IPS-11a (cell line): ENCODE data around the gene LSAMP.

Source experiments
- H3K4me3 ChIP-seq: one replicate; pipeline ENCODE4 v1.5.1; 2013; ENCODE audit warnings: low read depth, low read length, control low read depth

Gene LSAMP

GRCh38 chr3:115980709-115981108 lies 464.6 kb downstream of the LSAMP start:
- no peak overlapping the region for H3K4me3 ChIP-seq

DNA sequence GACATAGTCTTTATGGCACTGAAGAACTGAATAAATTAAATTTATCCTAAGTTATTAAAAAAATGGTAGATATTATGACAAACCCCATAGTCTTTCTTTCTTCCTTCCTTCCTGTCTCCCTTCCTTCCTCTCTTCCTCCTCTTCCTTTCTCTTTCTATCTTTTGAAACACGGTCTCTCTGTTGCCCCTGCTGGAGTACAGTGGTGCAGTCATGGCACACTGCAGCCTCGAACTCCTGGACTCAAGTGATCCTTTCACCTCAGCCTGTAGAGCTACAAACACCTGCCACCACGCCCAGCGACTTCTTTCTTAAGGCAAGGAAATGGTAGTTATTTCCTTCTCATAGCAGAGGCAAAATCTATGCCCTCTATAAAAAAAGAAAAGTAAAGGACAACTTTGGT lies 467.4 kb downstream of the LSAMP start:
- H3K4me3 ChIP-seq = no peak overlapping the region

GRCh38 chr3:115975796-115976195 lies 469.5 kb downstream of the LSAMP start:
- no peak overlapping the region for H3K4me3 ChIP-seq

- H3K4me3 ChIP-seq = no peak overlapping the region
Observed at GRCh38 chr3:115975353-115975752, 469.9 kb downstream of the LSAMP start.

DNA sequence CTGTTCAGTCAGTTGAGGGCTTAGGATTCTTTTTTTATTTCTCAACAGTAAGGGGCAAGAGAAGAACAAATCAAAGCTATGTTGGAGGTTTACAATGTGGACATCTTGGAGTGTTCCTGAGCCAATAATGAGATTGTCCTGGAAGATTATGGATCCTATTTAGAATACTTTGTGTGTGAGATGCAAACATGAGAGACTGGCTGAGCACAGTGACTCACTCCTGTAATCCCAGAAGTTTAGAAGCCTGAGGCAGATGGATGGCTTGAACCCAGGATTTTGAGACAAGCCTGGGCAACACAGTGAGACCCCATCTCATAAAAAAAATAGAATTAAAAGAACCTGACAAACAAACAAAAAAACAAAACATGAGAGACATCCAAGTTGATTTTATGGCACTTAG lies 470.3 kb downstream of the LSAMP start:
- H3K4me3 ChIP-seq = no peak overlapping the region

DNA sequence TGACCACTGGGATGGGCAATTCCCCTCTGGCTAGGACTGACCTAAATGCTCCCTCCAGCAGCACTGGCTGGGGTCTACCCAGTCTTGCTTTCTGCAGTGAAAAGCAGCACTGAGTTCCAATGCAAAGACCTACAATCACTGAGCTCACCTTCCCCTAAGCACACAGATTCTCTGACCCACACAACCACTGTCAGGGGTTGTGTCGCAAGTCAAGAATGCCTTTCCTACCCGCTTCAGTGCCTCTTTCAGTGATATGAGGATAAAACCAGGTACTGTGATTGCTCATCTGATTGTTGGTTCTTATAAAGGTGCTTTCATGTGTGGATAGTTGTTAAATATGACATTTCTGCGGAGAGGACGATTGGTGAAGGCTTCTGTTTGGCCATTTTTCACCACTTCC lies 476.4 kb downstream of the LSAMP start:
- H3K4me3 ChIP-seq = no peak overlapping the region

- no peak overlapping the region for H3K4me3 ChIP-seq
Observed at GRCh38 chr3:115961380-115961779, 483.9 kb downstream of the LSAMP start.

GRCh38 chr3:115960799-115961198 lies 484.5 kb downstream of the LSAMP start:
- H3K4me3 ChIP-seq = no peak overlapping the region

- no peak overlapping the region for H3K4me3 ChIP-seq
Observed at GRCh38 chr3:115958526-115958925, 486.8 kb downstream of the LSAMP start.

DNA sequence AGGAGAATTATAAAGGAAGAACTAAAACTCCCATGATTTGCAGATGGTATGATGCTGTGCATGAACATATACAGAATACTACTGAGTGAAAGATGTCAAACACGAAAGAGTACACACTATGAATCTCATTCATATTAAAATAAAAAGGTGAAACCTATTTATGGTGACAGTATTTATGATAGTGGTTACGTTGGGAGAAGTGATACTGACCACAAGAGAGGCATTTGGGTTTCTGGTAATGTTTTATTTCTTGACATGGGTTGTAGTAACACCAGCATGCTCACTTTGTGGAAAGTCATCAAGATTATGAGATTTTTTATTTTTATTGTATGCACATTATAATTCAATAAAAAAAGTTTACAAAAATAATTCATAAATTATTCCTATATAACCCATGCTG lies 498.0 kb downstream of the LSAMP start:
- no peak overlapping the region for H3K4me3 ChIP-seq

DNA sequence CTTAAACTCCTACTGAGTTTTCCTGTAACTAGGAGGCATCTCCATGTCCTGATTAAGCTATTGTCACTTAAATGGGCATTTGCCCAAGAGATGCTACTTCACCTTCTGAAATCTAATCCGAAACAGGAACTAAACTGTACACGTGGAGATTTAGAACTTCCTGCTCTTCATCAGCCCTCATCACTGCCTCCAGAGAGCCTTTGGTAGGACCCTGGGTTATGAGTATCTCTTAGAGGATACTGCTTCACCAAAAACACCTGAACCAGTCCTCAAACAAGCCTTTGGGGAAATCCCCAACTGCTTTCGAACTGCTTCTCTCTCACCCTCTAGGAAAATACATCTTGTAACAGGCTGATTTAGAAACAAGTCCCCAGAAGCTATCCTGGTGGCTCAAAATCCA lies 501.7 kb downstream of the LSAMP start:
- H3K4me3 ChIP-seq = no peak overlapping the region

DNA sequence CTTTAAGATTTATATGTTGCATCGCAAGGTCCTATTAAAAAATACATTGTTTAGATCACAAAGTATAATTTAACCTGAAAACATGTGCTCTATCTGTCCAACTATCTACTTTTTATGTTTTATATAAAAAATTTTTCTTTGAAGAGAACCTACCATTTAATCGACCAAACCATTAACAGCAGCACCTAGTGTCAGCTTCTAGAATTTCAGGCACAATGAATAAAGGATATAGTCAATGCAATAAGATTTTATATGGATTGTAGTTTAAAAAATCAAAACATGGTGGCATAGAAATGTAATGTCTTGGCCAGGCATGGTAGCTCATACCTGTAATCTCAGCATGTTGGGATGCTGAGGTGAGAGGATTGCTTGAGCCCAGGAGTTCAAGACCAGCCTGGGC lies 508.2 kb downstream of the LSAMP start:
- no peak overlapping the region for H3K4me3 ChIP-seq

DNA sequence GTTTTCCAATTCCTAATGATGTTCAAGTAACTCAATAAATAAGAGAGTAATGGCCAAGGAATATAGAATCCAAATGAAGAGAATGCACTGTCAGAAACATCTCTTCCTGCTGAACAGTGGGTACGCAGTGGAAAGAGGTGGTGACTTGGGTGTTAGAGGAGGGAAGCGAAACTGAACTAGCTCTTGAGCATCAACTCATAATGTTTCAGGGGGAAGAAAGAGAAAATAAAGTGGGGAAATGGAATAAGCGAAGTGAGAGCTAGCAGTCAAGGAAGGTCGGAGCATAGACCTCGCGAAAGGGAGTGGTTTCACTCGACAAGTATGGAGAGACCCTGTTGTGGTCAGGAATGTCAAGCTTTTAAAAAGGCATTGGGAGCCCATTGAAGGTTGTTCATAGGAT lies 512.5 kb downstream of the LSAMP start:
- H3K4me3 ChIP-seq = no peak overlapping the region

- H3K4me3 ChIP-seq = no peak overlapping the region
Observed at GRCh38 chr3:115931581-115931980, 513.7 kb downstream of the LSAMP start.

GRCh38 chr3:115930922-115931321 lies 514.4 kb downstream of the LSAMP start:
- no peak overlapping the region for H3K4me3 ChIP-seq

DNA sequence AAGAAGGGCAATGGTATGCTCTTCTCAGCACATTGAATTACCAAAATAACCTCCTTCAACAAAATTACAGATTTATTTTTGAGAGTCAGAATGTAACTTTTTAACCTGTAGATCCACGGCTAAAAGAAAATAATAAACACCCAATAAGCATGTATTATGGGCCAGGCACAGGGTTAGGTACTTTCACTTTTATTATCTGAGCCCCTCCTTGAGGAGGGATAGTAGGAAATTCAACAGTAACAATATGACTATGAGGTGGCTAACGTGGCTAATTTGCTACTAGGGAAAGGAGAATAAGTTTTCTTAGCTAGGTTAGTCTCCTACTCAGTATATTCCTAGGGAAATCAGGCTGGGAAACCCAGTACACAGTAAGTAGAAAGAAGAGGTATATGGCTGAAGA lies 515.1 kb downstream of the LSAMP start:
- H3K4me3 ChIP-seq = no peak overlapping the region

DNA sequence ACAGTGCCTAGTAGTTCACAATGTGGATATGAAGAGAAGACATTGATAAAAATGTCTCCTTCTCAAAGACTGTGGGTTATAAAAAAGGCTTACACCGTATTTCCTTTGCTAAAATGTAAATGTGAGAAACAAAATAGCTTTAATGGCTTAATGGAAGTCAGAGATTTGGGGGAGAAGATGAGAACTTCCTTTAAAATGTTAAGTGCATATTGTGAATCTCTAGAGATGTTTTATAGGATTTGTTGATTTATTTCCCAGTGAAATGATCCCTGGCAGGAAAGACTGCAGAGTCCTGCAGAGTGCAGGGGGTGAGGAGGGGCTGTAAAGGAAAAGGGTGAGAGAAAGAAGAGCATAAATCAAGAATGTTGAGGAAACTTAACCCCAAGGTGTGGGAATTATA lies 516.9 kb downstream of the LSAMP start:
- H3K4me3 ChIP-seq = no peak overlapping the region

- no peak overlapping the region for H3K4me3 ChIP-seq
Observed at GRCh38 chr3:115927197-115927596, 518.1 kb downstream of the LSAMP start.

GRCh38 chr3:115922681-115923347 lies 522.5 kb downstream of the LSAMP start:
- H3K4me3 ChIP-seq = no peak overlapping the region

GRCh38 chr3:115921711-115922110 lies 523.6 kb downstream of the LSAMP start:
- no peak overlapping the region for H3K4me3 ChIP-seq

DNA sequence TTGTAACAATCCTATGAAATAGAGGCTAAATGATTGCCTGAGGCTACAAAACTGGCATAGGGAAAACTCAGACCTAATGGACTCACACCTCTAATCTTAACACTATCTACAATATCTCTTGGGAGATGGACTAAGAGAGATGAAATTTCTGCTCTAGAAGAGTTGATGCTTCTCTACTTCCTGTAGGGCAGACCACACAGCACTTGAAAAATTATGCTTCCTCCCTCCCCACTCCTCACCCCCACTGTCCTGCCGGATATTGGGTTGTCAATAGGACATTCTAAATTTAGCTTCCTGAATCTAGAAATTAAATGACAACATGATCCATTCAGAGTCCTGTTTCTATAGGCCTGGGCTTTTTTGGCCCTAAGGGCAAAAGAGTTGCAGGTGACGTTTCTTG lies 526.4 kb downstream of the LSAMP start:
- no peak overlapping the region for H3K4me3 ChIP-seq

DNA sequence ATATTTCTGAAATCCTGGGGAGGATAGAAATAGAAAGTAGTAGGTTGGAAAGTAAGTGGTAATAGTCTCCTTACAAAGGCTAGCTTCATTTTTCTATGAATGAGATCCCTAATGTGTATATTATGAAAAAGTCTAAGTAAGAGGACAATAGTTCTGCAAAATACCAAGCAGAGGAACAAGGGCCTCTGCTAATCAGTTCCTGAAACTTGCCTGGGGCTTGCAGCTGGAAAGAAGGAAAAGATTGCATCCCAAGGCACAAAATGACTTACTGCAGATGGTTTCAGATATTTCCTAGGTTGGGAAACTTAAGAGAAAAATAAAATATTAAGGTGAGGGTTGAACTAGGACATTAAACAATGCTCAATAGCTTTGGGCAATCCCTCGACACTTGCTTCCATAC lies 528.4 kb downstream of the LSAMP start:
- H3K4me3 ChIP-seq = no peak overlapping the region

DNA sequence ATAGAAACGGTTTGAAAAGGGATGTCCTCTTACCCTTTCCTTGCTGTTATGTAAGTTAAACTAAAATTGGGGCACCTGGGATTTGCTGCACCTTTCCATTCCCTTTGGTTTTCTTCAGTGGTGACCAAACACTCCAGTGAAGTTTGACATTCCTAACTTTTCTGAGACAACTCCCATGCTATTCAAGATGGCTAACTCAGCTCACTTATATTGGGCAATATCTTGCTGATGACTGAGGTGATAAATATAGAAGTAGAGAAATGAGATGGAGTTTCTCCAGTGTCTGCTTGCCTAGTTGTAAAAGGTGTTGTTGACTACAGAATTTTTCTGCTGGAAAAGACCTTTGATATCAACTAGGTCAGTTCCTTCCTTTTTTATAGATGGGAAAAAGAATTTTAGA lies 530.2 kb downstream of the LSAMP start:
- no peak overlapping the region for H3K4me3 ChIP-seq
